ENCODE data around the gene REXO4.

Gene REXO4

GRCh38 chr9:133367778-133368177 lies 50.0 kb downstream of the REXO4 start:
- peak overlapping the region; percentile 40 for H3K23ac ChIP-seq (ENCODE audit: low read depth, low read length, poor library complexity)
- H3K27ac ChIP-seq (replicated peaks; ENCODE audit: low read length): no peak overlapping the region
- no peak overlapping the region for H3K4me2 ChIP-seq (ENCODE audit: insufficient read depth, low read length, poor library complexity, severe bottlenecking)
- H3K9me3 ChIP-seq (replicated peaks in 1 of 2; ENCODE audit: control insufficient read depth in 2 of 2, insufficient read depth in 1 of 2, low read depth in 1 of 2, low read length in 2 of 2): no peaks in the 10 kb centered on the region
- no peak overlapping the region for H3K14ac ChIP-seq (ENCODE audit: low read length)
- peak overlapping the region in 1 of 2 donors; percentile 32 for H3K4me3 ChIP-seq (ENCODE audit: low read length in 2 of 2)
- no peaks in the 10 kb centered on the region for H3K27me3 ChIP-seq (ENCODE audit: control insufficient read depth in 3 of 3, insufficient read depth in 3 of 3, low read depth in 1 of 3, low read length in 3 of 3)
- peaks cover 55 to 96% of the 10 kb centered on the region in 2 donors for H3K36me3 ChIP-seq (replicated peaks in 1 of 2; ENCODE audit: control insufficient read depth in 2 of 2, insufficient read depth in 2 of 2, low read length in 2 of 2)
- H4K8ac ChIP-seq (ENCODE audit: low read depth, low read length): no peak overlapping the region
- peaks cover 38% of the 10 kb centered on the region for H3K79me1 ChIP-seq (ENCODE audit: low read depth, low read length)
- no peak overlapping the region for H2BK5ac ChIP-seq (ENCODE audit: low read length)
- no peak overlapping the region for H2BK120ac ChIP-seq (ENCODE audit: low read depth, low read length)
- H4K91ac ChIP-seq (ENCODE audit: low read depth, low read length, poor library complexity): no peak overlapping the region
- no peak overlapping the region for H2AK5ac ChIP-seq (ENCODE audit: low read depth, low read length)
- WGBS, 2 donors (ENCODE audit: extremely low coverage in 2 of 2, insufficient read length in 2 of 2, insufficient replicate concordance in 1 of 2): no CpG with 5 or more reads among the region's 10 CpGs
- no peak for DNase-seq (ENCODE audit: low spot score)
- H3K9ac ChIP-seq (ENCODE audit: low read depth, low read length, poor library complexity): no peak overlapping the region
- H3K4me1 ChIP-seq (ENCODE audit: control insufficient read depth in 2 of 2, insufficient read depth in 1 of 2, low read depth in 1 of 2, low read length in 2 of 2): no peaks in the 10 kb centered on the region
- H3K4ac ChIP-seq (ENCODE audit: low read length): no peak overlapping the region
- H2BK12ac ChIP-seq (ENCODE audit: low read length): no peak overlapping the region
- H2AFZ ChIP-seq (ENCODE audit: low read length): no peak overlapping the region
- H3K18ac ChIP-seq (ENCODE audit: low read length): no peak overlapping the region
- no peak overlapping the region for H2BK15ac ChIP-seq (ENCODE audit: low read length)

GRCh38 chr9:133367221-133367620 lies 50.6 kb downstream of the REXO4 start:
- Histone ChIP-seq H2BK15ac (ENCODE audit: low read length) (no peak overlapping the region), H3K18ac (ENCODE audit: low read length) (no peak overlapping the region), H3K79me1 (ENCODE audit: low read depth, low read length) (peaks cover 35% of the 10 kb centered on the region), H3K27me3 (ENCODE audit: control insufficient read depth in 3 of 3, insufficient read depth in 3 of 3, low read depth in 1 of 3, low read length in 3 of 3) (no peaks in the 10 kb centered on the region), H2BK12ac (ENCODE audit: low read length) (no peak overlapping the region), H3K14ac (ENCODE audit: low read length) (no peak overlapping the region), H4K91ac (ENCODE audit: low read depth, low read length, poor library complexity) (no peak overlapping the region), H3K36me3 (replicated peaks in 1 of 2; ENCODE audit: control insufficient read depth in 2 of 2, insufficient read depth in 2 of 2, low read length in 2 of 2) (peaks cover 56 to 96% of the 10 kb centered on the region in 2 donors), H2BK5ac (ENCODE audit: low read length) (no peak overlapping the region), H3K4me3 (ENCODE audit: low read length in 2 of 2) (peak overlapping the region in 1 of 2 donors; percentile 4), H2AK5ac (ENCODE audit: low read depth, low read length) (no peak overlapping the region), H2BK120ac (ENCODE audit: low read depth, low read length) (no peak overlapping the region), H3K9me3 (replicated peaks in 1 of 2; ENCODE audit: control insufficient read depth in 2 of 2, insufficient read depth in 1 of 2, low read depth in 1 of 2, low read length in 2 of 2) (no peaks in the 10 kb centered on the region), H4K8ac (ENCODE audit: low read depth, low read length) (no peak overlapping the region), H3K23ac (ENCODE audit: low read depth, low read length, poor library complexity) (no peak overlapping the region), H3K4ac (ENCODE audit: low read length) (no peak overlapping the region), H3K4me1 (ENCODE audit: control insufficient read depth in 2 of 2, insufficient read depth in 1 of 2, low read depth in 1 of 2, low read length in 2 of 2) (no peaks in the 10 kb centered on the region), H3K4me2 (ENCODE audit: insufficient read depth, low read length, poor library complexity, severe bottlenecking) (no peak overlapping the region), H2AFZ (ENCODE audit: low read length) (no peak overlapping the region), H3K9ac (ENCODE audit: low read depth, low read length, poor library complexity) (no peak overlapping the region), H3K27ac (replicated peaks; ENCODE audit: low read length) (no peak overlapping the region)
- no peak for DNase-seq (ENCODE audit: low spot score)
- no CpG with 5 or more reads among the region's 22 CpGs for WGBS, 2 donors (ENCODE audit: extremely low coverage in 2 of 2, insufficient read length in 2 of 2, insufficient replicate concordance in 1 of 2)

GRCh38 chr9:133366435-133366834 lies 51.4 kb downstream of the REXO4 start:
- peaks cover 60 to 96% of the 10 kb centered on the region in 2 donors for H3K36me3 ChIP-seq (replicated peaks in 1 of 2; ENCODE audit: control insufficient read depth in 2 of 2, insufficient read depth in 2 of 2, low read length in 2 of 2)
- H3K9me3 ChIP-seq (replicated peaks in 1 of 2; ENCODE audit: control insufficient read depth in 2 of 2, insufficient read depth in 1 of 2, low read depth in 1 of 2, low read length in 2 of 2): no peaks in the 10 kb centered on the region
- H3K18ac ChIP-seq (ENCODE audit: low read length): no peak overlapping the region
- H3K4ac ChIP-seq (ENCODE audit: low read length): no peak overlapping the region
- H4K91ac ChIP-seq (ENCODE audit: low read depth, low read length, poor library complexity): no peak overlapping the region
- no peak overlapping the region for H3K27ac ChIP-seq (replicated peaks; ENCODE audit: low read length)
- no peaks in the 10 kb centered on the region for H3K4me1 ChIP-seq (ENCODE audit: control insufficient read depth in 2 of 2, insufficient read depth in 1 of 2, low read depth in 1 of 2, low read length in 2 of 2)
- no peak overlapping the region for H2BK5ac ChIP-seq (ENCODE audit: low read length)
- H3K79me1 ChIP-seq (ENCODE audit: low read depth, low read length): peaks cover 30% of the 10 kb centered on the region
- H2BK12ac ChIP-seq (ENCODE audit: low read length): no peak overlapping the region
- DNase-seq (ENCODE audit: low spot score): no peak
- H3K4me3 ChIP-seq (ENCODE audit: low read length in 2 of 2): no peak overlapping the region
- H2AFZ ChIP-seq (ENCODE audit: low read length): no peak overlapping the region
- H3K23ac ChIP-seq (ENCODE audit: low read depth, low read length, poor library complexity): no peak overlapping the region
- no peaks in the 10 kb centered on the region for H3K27me3 ChIP-seq (ENCODE audit: control insufficient read depth in 3 of 3, insufficient read depth in 3 of 3, low read depth in 1 of 3, low read length in 3 of 3)
- H2BK15ac ChIP-seq (ENCODE audit: low read length): no peak overlapping the region
- H2BK120ac ChIP-seq (ENCODE audit: low read depth, low read length): no peak overlapping the region
- H4K8ac ChIP-seq (ENCODE audit: low read depth, low read length): no peak overlapping the region
- no peak overlapping the region for H3K4me2 ChIP-seq (ENCODE audit: insufficient read depth, low read length, poor library complexity, severe bottlenecking)
- no peak overlapping the region for H2AK5ac ChIP-seq (ENCODE audit: low read depth, low read length)
- WGBS, 2 donors (ENCODE audit: extremely low coverage in 2 of 2, insufficient read length in 2 of 2, insufficient replicate concordance in 1 of 2): no CpG with 5 or more reads among the region's 11 CpGs
- H3K9ac ChIP-seq (ENCODE audit: low read depth, low read length, poor library complexity): no peak overlapping the region
- no peak overlapping the region for H3K14ac ChIP-seq (ENCODE audit: low read length)

- peaks cover 0 to under 1% of the 10 kb centered on the region in 2 donors for H3K4me1 ChIP-seq (ENCODE audit: control insufficient read depth in 2 of 2, insufficient read depth in 1 of 2, low read depth in 1 of 2, low read length in 2 of 2)
- H2AFZ ChIP-seq (ENCODE audit: low read length): no peak overlapping the region
- H3K36me3 ChIP-seq (replicated peaks in 1 of 2; ENCODE audit: control insufficient read depth in 2 of 2, insufficient read depth in 2 of 2, low read length in 2 of 2): peaks cover 59 to 98% of the 10 kb centered on the region in 2 donors
- H2AK5ac ChIP-seq (ENCODE audit: low read depth, low read length): no peak overlapping the region
- no peak overlapping the region for H3K4me2 ChIP-seq (ENCODE audit: insufficient read depth, low read length, poor library complexity, severe bottlenecking)
- no peak overlapping the region for H2BK5ac ChIP-seq (ENCODE audit: low read length)
- no peaks in the 10 kb centered on the region for H3K27me3 ChIP-seq (ENCODE audit: control insufficient read depth in 3 of 3, insufficient read depth in 3 of 3, low read depth in 1 of 3, low read length in 3 of 3)
- H3K27ac ChIP-seq (replicated peaks; ENCODE audit: low read length): no peak overlapping the region
- H3K4me3 ChIP-seq (ENCODE audit: low read length in 2 of 2): no peak overlapping the region
- no peak for DNase-seq (ENCODE audit: low spot score)
- H3K79me1 ChIP-seq (ENCODE audit: low read depth, low read length): peaks cover 14% of the 10 kb centered on the region
- no peak overlapping the region for H2BK120ac ChIP-seq (ENCODE audit: low read depth, low read length)
- no peak overlapping the region for H3K14ac ChIP-seq (ENCODE audit: low read length)
- no peak overlapping the region for H4K8ac ChIP-seq (ENCODE audit: low read depth, low read length)
- H3K23ac ChIP-seq (ENCODE audit: low read depth, low read length, poor library complexity): no peak overlapping the region
- no peaks in the 10 kb centered on the region for H3K9me3 ChIP-seq (replicated peaks in 1 of 2; ENCODE audit: control insufficient read depth in 2 of 2, insufficient read depth in 1 of 2, low read depth in 1 of 2, low read length in 2 of 2)
- no CpG with 5 or more reads among the region's 15 CpGs for WGBS, 2 donors (ENCODE audit: extremely low coverage in 2 of 2, insufficient read length in 2 of 2, insufficient replicate concordance in 1 of 2)
- H3K4ac ChIP-seq (ENCODE audit: low read length): no peak overlapping the region
- no peak overlapping the region for H3K9ac ChIP-seq (ENCODE audit: low read depth, low read length, poor library complexity)
- no peak overlapping the region for H2BK15ac ChIP-seq (ENCODE audit: low read length)
- H3K18ac ChIP-seq (ENCODE audit: low read length): no peak overlapping the region
- H2BK12ac ChIP-seq (ENCODE audit: low read length): no peak overlapping the region
- H4K91ac ChIP-seq (ENCODE audit: low read depth, low read length, poor library complexity): no peak overlapping the region
Observed at GRCh38 chr9:133362359-133363044, 55.3 kb downstream of the REXO4 start.
